Glomerular endothelial cell (primary cell): Measurements from ENCODE around the gene E2F3. TPM values are rescaled to one million over a fixed set of nuclear protein-coding genes. Genes with fewer than 3 reads are reported as not detected.

Source experiments
- DNase-seq: peaks from one replicate; pipeline ENCODE4 v3.0.0-alpha.2; 2011; ENCODE audit warnings: low read depth, low spot score; ENCODE audit errors: extremely low read depth
- total RNA-seq: library from RNA; depleted of rRNA; stranded (reverse); fragments of >200 nt; gene quantifications from 2 replicates; pipeline ENCODE4 v1.2.3, GENCODE V29; 2015

The E2F3 gene
- total RNA-seq, 1 donor from 2014 or later, result 16.4 TPM

DNA sequence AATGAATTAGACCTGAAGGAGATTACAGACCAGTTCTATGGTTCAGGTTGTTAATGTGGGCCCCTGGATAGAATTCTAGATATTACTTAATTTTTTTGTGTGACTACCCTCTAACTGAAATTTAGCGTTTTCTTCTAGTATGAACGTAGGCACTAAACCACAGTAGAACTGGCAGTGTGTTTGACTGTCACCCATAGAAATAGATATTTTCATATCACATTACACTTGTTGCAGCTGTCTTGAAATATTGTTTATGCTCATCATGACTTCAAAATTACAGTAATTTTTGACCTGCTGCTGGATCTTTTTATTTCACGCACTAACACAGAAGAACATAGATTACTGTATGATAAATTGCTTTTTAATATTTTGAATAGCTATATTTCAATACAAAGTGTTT lies 31.6 kb downstream of the E2F3 start:
- DNase-seq, result no peak

DNA sequence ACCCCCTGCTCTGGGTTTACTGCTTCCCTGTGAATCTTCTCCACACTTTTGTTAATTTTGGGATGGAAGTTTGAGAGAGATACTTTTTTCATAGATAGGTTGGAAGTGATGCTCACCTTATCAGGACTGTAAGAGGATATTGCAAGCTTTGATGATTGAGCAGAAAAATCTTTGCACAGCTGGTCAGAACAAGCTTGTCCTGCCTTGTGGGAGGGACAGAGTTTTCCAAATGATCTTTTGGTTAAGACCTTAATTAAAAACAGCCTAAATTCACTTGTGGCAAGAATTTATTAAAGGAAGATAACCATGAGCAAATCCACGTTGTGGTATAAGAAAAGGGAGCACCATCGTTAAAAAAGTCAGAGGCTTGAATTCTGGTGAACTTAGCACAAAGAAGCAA lies 32.2 kb downstream of the E2F3 start:
- no peak for DNase-seq

DNA sequence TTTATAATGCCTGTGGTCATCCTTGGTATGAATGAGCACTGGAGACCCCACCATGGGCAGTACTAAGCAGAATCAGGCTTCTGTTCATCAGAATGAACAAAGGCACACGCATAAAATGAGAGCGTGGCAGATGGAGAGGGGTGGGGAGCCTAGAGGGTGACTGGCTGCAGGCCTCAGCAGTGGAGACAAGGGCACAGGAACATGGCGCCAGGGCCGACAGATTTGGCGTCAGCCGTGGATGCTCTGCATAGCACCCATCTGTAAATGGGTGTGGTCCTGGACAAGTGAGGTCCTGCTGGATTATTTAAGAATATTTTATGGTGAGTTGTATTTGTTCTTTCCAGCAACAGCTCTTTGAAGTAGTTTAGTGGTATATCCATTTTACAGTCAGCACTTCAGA lies 33.1 kb downstream of the E2F3 start:
- DNase-seq, result no peak

DNA sequence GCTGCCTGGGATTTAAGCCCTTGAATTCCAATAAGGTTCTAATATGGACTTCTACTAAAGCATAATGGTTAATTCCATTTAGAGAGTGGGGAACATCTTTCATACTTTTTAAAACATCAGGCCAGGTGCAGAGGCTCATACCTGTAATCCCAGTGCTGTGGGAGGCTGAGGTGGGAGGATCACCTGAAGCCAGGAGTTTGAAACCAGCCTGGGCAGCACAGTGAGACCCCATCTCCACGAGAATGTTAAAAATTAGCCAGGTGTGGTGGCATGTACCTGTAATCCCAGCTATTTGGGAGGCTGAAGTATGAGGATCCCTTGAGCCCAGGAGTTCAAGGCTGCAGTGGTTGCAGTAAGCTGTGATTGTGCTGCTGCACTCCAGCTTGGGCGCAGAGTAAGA lies 35.0 kb downstream of the E2F3 start:
- no peak for DNase-seq

DNA sequence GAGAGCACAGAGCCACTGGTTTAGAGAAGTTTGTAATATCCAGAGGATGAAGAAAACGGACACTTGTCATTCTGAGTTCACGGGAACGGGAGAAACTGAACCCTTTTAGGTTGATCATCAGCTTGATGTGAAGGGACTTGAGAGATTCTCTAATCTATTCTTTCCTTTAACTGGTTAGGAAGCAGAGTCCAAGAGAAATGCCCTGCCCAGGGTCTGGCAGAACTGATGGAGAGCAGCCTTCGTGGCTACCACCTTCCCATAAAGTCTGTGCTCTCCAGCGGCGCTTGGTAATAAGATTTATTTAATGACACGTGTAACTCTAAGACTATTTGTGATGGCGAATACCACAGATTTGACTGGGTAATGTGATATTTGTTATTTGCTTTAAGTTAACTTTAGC lies 36.0 kb downstream of the E2F3 start:
- DNase-seq, result no peak

DNA sequence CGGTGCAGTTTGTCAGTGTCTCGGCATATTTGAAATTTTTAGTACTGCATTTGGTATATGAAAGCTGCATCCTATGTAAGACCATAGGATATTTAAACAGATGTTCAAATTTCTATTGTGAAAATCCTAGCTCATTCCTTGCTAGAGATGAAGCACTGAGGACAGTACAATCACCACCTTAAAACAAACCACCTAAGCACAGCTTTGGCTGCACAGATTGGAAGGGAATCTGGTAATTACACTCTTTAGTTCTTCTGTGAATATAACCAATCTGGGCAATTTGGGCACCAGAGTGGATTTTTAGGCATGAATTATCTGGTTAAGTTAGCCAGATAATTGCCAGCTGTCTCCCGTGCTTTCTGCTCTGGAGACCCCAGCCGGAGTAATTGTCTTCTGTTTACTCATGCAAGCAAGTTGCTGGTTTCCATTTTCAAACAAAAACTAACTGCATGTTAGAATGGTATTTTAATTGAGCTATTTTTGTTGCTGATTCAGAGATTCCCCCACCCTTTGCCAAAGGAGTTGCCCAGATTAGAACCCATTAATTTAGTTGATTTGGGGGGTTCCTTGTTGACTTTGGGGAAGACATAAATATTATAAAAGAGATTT lies 36.9 kb downstream of the E2F3 start:
- DNase-seq, result no peak

DNA sequence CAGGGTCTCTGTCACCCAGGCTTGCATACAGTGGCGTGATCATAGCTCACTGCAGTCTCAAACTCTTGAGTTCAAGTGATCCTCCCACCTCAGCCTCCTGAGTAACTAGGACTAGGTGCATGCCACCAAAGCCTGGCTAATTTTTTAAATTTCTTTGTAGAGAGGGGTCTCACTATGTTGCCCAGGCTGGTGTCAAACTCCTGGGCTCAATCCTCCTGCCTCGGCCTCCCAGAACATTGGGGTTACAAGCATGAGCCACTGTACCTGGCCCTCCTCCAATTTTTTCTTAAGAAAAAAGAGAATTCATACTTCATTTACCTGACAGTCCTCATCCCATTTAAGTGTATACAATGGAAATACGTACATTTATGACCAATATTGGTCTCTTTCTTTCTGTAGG lies 37.9 kb downstream of the E2F3 start:
- no peak for DNase-seq

DNA sequence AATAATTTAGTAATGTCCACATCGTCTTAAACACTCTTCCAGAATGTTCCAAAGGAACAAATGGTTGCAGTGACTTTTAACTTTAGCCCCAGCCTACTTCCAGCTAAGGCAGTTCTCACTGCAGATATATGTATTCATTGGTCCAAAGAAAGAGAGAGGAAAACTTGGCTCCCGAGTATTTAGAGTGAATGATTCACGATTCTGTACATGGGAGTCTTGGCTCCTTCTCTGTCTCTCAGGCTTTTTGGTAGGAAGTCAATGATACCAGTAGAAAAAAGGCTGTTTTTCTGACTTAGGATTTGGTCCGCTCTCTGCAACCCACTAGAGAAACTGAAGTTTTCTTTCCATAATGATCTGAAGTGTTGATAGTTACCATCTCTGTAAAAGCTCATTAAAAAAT lies 38.6 kb downstream of the E2F3 start:
- no peak for DNase-seq

DNA sequence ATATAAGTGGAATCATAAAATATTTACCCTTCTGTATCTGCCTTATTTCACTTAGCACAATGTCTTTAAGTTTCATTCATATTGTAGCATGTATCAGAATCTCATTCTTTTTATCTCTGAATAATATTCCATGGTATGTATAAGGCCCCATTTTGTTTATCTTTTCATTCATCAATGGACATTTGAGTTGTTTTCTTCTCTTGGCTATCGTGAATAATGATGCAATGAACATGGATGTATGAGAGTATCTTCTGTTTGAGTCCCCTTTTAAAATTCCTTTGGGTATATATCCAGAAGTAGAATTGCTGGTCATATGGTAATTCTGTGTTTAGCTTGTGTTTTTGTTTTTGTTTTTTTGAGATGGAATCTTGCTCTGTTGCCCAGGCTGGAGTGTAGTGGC lies 39.6 kb downstream of the E2F3 start:
- DNase-seq, result no peak

DNA sequence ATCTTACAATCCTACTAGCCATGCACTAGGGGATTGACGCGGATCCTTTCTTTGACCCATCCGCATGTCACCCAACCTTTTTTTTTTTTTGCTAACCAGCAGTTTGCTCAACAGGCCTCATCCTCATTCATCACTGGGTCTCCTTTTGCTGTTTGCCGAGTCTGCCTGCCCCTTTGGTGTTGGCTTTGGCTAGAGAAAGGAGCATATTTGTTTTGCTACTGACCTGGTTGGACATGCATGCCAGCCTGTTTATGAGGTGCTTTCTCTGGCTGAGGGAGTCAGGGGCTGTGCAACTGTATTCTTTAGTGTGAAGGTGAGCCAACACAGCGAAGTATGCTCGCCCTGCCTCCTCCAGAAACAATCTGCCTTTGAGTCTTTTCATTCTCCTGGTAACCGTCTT lies 40.2 kb downstream of the E2F3 start:
- no peak for DNase-seq

DNA sequence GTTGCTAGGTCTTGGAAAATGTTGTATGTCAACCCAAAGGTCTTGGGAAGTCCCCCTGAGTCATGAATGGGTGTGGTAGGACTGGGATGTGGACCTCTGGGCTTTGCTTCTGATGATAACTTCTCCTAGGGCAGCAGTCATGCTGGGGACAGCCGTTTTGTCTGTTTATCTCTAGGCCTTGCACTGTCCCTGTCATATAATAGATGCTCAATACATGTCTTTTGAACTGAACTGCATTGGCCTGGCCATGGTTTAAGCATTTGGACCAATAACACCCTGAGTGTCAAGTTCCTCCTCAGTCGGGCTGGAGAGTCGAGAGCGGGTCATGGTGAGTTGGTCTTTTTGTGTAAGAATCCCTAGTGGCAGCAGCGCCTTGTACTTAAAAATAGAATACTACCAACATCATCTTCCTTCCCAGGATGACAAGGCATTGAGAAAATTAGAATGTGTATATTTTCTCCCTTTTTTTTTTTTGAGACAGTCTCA lies 43.1 kb downstream of the E2F3 start:
- no peak for DNase-seq

DNA sequence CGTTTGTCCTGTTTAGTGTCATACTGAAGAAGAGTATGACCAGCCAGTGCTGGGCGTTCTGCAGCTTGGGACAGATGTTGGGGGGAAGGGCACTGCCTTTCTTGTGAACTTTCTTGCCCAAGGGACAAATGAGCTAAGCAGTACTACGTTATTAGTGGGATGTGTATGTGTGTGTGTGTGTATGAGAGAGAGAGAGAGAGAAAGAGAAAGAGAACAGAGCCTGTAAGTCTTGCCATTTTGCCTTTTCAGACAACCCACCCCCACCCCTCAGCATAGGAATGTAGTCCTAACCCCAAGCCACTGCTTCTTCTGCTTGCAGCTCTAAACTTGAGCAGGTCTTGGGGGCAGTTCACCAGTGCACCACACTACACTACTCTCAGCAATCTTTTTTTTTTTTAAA lies 45.5 kb downstream of the E2F3 start:
- no peak for DNase-seq

DNA sequence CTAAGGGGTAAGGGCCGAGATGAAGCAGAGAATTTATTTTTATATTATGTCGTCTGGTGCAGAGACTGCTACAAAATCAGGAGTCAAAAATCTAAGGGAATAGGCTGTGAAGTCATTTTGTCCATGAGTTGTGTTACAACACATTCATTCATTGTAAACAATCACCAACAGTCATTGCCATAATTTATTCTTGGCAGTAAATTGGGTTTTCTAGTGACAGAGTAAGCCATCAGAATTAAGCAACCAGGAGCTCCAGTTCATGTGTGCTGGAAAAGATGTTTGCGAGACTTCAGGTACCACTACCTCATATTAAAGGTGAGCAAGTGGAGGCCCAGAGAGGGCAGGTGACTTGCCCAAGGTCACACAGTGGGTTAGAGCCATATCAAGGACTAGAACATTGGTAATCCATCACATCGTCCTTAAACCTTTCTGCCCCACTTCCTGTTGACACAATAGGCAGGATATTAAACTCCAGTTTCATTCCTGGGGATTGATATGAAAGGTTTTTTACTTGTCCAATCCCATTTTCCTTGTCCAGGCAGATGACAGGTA lies 46.0 kb downstream of the E2F3 start:
- no peak for DNase-seq

DNA sequence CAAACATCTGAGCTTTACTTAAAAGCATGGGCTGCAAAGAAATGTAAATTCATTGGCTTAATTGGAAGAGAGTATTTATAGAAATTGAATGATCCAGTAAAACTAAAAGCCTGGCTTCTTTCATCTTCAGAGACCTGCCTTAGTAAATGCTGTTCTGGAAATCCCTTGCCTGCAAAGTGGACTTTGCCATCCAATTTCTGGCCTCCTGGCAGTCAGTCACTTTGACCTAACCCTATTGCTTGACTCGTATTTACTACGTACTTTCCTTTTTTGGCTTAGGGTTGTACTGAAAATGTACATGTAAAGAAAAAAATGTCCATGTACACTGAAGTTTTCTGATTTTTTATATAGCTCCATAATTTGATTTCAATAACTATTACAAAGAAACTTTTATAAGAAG lies 47.1 kb downstream of the E2F3 start:
- no peak for DNase-seq

DNA sequence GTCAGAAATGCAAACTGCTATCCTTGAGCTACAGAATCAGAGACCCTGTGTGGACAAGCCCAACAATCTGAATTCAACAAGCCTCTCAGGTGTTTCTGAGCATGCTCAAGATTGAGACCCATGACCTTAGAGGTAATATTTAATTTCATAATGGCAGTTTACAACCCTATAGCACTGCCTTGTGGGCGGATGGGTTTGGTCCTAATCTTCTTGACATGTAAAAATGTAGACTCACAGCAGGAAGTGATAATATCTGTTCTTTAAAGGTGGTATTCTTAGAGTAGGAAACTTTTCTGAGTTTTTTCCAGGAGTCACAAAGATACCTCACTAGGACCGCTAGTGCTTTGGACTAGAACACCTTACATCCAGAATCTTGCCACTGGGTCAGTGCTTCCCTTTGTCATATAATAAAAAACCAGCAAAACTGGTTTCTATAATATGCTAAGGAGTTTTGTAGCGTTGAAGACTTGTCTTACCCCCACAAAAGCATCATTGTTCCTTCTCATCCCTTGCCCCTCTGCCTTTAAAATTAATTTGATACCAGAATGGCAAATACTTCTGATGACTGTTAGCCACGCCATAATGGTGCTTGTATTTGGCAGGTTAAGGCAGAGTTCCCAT lies 52.6 kb downstream of the E2F3 start:
- DNase-seq, result no peak

DNA sequence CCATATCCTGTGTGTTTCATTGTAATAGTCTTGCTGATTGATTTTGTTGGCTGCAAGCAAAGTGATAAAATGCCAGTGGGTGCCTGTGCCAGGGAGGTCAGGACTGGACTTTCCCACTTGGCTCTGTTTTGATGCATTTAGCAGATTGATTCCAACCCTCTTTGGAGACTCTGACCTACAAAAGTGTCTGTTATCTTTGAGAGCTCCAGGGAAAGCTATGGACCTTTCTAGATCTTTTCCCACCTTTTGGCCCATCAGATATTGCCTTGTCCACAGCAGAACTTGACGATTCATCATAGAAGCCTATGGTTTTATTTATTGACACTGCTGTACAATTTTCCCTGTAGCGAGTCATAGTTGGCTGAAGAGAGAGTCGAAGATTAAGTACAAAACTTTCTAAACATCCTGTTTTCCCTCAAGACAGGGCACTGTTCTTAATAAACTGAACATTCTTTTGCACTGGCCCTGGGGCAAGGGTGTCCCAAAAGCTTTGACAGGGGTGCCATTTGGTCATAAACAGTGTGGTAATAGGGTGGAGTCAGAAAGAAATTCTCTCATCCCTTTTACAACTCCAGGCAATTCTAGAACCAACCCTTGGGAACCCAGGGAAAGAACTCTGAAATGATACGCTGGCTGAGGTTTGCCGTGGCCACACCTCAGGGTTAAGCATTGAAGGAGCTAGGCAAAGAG lies 53.7 kb downstream of the E2F3 start:
- DNase-seq, result no peak

DNA sequence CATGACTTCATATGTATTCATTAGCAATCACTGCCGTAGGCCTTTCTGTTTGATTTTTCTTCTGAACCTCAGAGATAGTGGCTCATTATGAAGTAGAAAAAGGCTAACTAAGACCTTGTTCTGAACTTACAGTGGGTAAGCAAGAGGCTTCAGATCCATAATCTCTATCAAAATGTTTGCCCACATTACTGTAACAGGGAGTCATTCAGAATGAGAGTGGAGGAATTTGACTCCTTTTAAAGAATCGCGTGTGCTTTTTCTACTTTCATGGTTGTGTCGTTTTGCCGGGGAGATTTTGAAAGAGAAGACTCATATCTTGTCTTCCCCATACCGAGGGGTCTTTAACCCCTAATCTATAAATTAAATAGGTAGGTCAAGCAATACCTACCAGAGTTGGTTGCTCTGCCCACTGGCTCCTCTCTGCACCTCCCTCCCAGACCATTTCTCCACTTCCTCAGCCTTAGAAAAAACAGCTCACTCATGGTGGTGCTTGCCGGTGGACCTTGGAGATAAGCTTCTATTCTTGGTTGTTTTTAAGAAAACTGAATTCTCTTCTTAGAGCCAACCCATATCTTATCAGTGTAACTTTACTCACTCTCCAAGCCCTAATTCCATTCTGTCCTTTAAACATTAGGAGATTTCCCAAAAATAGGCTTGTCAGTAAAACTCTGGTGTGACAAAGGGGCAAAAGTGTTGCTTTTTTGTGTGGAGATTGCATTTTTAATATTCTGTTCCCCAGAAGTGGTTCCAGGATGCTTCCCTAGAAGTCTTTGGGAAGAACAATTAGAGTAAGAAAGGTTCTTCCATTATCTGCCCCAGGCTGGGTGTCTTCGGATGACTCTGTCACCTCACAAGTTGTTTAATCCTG lies 56.6 kb downstream of the E2F3 start:
- no peak for DNase-seq

DNA sequence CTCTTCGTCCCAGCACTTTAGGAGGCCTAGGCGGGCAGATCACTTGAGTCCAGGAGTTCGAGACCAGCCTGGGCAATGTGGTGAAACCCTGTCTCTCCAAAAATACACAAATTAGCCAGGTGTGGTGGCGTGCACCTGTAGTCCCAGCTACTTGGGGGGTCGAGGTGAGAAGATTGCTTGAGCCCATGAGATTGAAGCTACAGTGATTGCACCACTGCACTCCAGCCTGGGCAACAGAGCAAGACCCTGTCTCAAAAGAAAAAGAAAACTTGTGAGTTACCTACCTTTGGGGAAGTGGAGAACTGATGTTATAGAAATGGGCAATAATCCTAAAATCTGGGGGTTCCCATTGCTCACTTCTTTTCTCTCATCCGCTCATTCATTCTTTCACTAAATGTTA lies 58.0 kb downstream of the E2F3 start:
- no peak for DNase-seq

DNA sequence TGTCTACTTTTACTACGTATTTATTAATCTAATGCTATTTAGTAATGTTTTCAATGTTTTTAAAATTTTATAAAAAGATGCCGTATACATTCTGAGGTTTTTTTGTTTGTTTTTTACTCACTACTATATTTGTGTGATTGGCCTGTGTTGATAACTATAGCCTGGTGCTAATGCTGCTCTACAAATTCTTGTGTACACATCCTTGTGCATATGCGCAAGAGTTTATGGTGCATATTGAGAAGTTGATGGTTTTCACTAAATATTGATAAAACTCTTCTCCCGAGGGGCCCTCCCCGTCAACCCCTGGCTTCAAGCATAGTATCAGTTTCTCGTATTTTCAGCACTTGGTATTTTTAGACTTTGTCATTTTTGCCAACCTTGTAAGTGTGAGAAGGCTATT lies 59.9 kb downstream of the E2F3 start:
- no peak for DNase-seq

DNA sequence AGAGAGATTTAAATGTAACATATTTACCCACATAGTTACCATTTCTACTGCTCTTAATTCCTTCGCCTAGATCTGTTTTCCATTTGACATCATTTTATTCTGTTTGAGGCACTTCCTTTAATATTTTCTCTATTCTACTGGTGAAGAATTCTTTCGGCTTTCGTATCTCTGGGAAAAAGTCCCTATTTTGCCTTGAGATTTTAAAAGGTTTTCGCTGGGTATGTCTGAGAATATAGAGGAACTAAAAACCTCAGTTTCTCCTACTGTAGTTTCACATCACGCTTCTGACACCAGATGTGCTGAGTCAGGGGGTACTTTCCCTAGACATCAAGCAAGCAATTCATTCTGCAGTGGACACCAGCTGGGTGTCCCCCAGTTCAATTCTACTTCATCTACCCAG lies 61.7 kb downstream of the E2F3 start:
- DNase-seq, result no peak

DNA sequence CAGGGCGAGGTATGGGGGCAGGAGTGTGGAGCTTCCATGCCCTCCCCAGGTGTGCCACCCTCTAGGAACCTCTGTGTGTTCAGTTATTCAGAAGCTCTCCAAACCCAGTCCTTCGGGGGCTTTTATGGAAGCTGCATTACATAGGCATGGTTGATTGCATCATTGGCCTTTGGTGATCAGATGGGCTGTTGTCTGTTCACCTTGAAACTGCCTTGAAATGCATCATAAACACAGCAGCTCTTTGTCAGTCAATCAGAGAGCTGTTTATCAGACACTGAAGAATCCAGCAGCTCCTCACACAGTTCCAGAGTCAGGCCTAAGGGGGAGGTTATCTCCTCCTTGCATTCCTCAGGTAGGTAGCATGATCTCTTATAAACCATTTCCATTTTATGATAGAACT lies 62.4 kb downstream of the E2F3 start:
- DNase-seq, result no peak
